ENCODE measurements around the gene SLC9A4.

SLC9A4 gene

GRCh38 chr2:102486941-102487702 is 14.1 kb downstream of the SLC9A4 start:
- H3F3A ChIP-seq (ENCODE audit: control insufficient read depth, insufficient read depth), result no peaks in the 10 kb centered on the region
- no peak overlapping the region for H3K4me2 ChIP-seq (ENCODE audit: low read length)
- no peaks in the 10 kb centered on the region for H3K79me2 ChIP-seq (ENCODE audit: control insufficient read depth, low read length)
- H3K27me3 ChIP-seq (ENCODE audit: control insufficient read depth, low read length), result no peaks in the 10 kb centered on the region
- H3K4me3 ChIP-seq (ENCODE audit: low read length), result no peak overlapping the region
- no peak for TF ChIP-seq CTCF (IDR thresholded peaks at IDR 0.05; ENCODE audit: low read depth, low read length, poor library complexity, severe bottlenecking)
- TF ChIP-seq EZH2phosphoT487 (IDR thresholded peaks at IDR 0.05; ENCODE audit: borderline replicate concordance, low read length), result no peak
- H3K27ac ChIP-seq (ENCODE audit: low read depth, low read length), result no peak overlapping the region
- no peaks in the 10 kb centered on the region for H3K9me3 ChIP-seq (ENCODE audit: control insufficient read depth, insufficient read depth, low read length)
- no peaks in the 10 kb centered on the region for H3K9me2 ChIP-seq (replicated peaks; ENCODE audit: control insufficient read depth, low read length)
- H3K4me1 ChIP-seq (ENCODE audit: control insufficient read depth, low read length), result no peaks in the 10 kb centered on the region
- H4K20me1 ChIP-seq (ENCODE audit: control insufficient read depth, insufficient read depth, low read depth, low read length), result no peaks in the 10 kb centered on the region
- no peaks in the 10 kb centered on the region for H3K36me3 ChIP-seq (ENCODE audit: control insufficient read depth, low read length)

- TF ChIP-seq CTCF (IDR thresholded peaks at IDR 0.05; ENCODE audit: low read depth, low read length, poor library complexity, severe bottlenecking) (no peak), EZH2phosphoT487 (IDR thresholded peaks at IDR 0.05; ENCODE audit: borderline replicate concordance, low read length) (no peak)
- Histone ChIP-seq H3K9me2 (replicated peaks; ENCODE audit: control insufficient read depth, low read length) (no peaks in the 10 kb centered on the region), H3K9me3 (ENCODE audit: control insufficient read depth, insufficient read depth, low read length) (no peaks in the 10 kb centered on the region), H3K27me3 (ENCODE audit: control insufficient read depth, low read length) (no peaks in the 10 kb centered on the region), H3K79me2 (ENCODE audit: control insufficient read depth, low read length) (no peaks in the 10 kb centered on the region), H3K27ac (ENCODE audit: low read depth, low read length) (no peak overlapping the region), H3K4me2 (ENCODE audit: low read length) (no peak overlapping the region), H3F3A (ENCODE audit: control insufficient read depth, insufficient read depth) (no peaks in the 10 kb centered on the region), H3K4me3 (ENCODE audit: low read length) (no peak overlapping the region), H4K20me1 (ENCODE audit: control insufficient read depth, insufficient read depth, low read depth, low read length) (no peaks in the 10 kb centered on the region), H3K4me1 (ENCODE audit: control insufficient read depth, low read length) (no peaks in the 10 kb centered on the region), H3K36me3 (ENCODE audit: control insufficient read depth, low read length) (no peaks in the 10 kb centered on the region)
These were observed 14.9 kb downstream of the SLC9A4 start for GRCh38 chr2:102487761-102488462.

GRCh38 chr2:102489646-102490045 is 16.6 kb downstream of the SLC9A4 start:
- TF ChIP-seq EZH2phosphoT487 (IDR thresholded peaks at IDR 0.05; ENCODE audit: borderline replicate concordance, low read length), result no peak
- no peak for TF ChIP-seq CTCF (IDR thresholded peaks at IDR 0.05; ENCODE audit: low read depth, low read length, poor library complexity, severe bottlenecking)
- no peak overlapping the region for H3K4me2 ChIP-seq (ENCODE audit: low read length)
- H3K36me3 ChIP-seq (ENCODE audit: control insufficient read depth, low read length), result no peaks in the 10 kb centered on the region

More at GRCh38 chr2:102489646-102490045, 16.6 kb downstream of the SLC9A4 start:
- Histone ChIP-seq H3K4me3 (ENCODE audit: low read length) (no peak overlapping the region), H3K9me3 (ENCODE audit: control insufficient read depth, insufficient read depth, low read length) (peaks cover 5% of the 10 kb centered on the region; the same call in 1 of the 2 replicates), H3F3A (ENCODE audit: control insufficient read depth, insufficient read depth) (no peaks in the 10 kb centered on the region), H4K20me1 (ENCODE audit: control insufficient read depth, insufficient read depth, low read depth, low read length) (no peaks in the 10 kb centered on the region), H3K4me1 (ENCODE audit: control insufficient read depth, low read length) (no peaks in the 10 kb centered on the region), H3K27ac (ENCODE audit: low read depth, low read length) (no peak overlapping the region), H3K79me2 (ENCODE audit: control insufficient read depth, low read length) (no peaks in the 10 kb centered on the region), H3K27me3 (ENCODE audit: control insufficient read depth, low read length) (no peaks in the 10 kb centered on the region), H3K9me2 (replicated peaks; ENCODE audit: control insufficient read depth, low read length) (no peaks in the 10 kb centered on the region)
